DOHH2 (cell line): ENCODE data around the gene INO80.
"Not testable (repeated sequence)": the region's sequence is repeated elsewhere in the genome, so short reads cannot be mapped to it uniquely, and the experiment has no call there.

Source experiments
- H3F3A ChIP-seq: fragments of 200-600 bp; sonication (generic), shearing (Covaris generic); 2 replicates; pipeline ENCODE4 v1.6.0; 2016; ENCODE audit warnings: antibody characterized with exemption, mild to moderate bottlenecking; ENCODE audit not compliant: control insufficient read depth, insufficient read depth
- H3K27ac ChIP-seq: fragments of 200-600 bp; sonication (generic); 2 replicates; pipeline ENCODE4 v1.5.1; 2014; ENCODE audit warnings: low read depth, mild to moderate bottlenecking, low read length, moderate library complexity
- H3K27me3 ChIP-seq: fragments of 200-600 bp; sonication (generic); 2 replicates; pipeline ENCODE4 v1.6.1; 2014; ENCODE audit warnings: mild to moderate bottlenecking, low read length, mixed read lengths; ENCODE audit not compliant: control insufficient read depth
- H3K36me3 ChIP-seq: fragments of 200-600 bp; sonication (generic); 2 replicates; pipeline ENCODE4 v1.6.1; 2014; ENCODE audit warnings: mild to moderate bottlenecking, low read length, moderate library complexity, mixed read lengths; ENCODE audit not compliant: control insufficient read depth
- H3K4me1 ChIP-seq: fragments of 200-600 bp; sonication (generic); 2 replicates; pipeline ENCODE4 v1.6.1; 2014; ENCODE audit warnings: mild to moderate bottlenecking, low read length, mixed read lengths; ENCODE audit not compliant: control insufficient read depth
- H3K4me2 ChIP-seq: fragments of 200-600 bp; sonication (generic); 2 replicates; pipeline ENCODE4 v1.6.0; 2014; ENCODE audit warnings: mild to moderate bottlenecking, low read length, moderate library complexity
- H3K4me3 ChIP-seq: fragments of 200-600 bp; sonication (generic); 2 replicates; pipeline ENCODE4 v1.5.1; 2014; ENCODE audit warnings: mild to moderate bottlenecking, low read length, mixed read lengths
- H3K79me2 ChIP-seq: fragments of 200-600 bp; sonication (generic); 2 replicates; pipeline ENCODE4 v1.6.1; 2014; ENCODE audit warnings: mild to moderate bottlenecking, low read length, mixed read lengths; ENCODE audit not compliant: control insufficient read depth
- H3K9me2 ChIP-seq: fragments of 200-600 bp; sonication (generic); replicated peaks from 2 replicates; pipeline ENCODE4 v1.6.1; 2014; ENCODE audit warnings: mild to moderate bottlenecking, low read length, mixed read lengths; ENCODE audit not compliant: control insufficient read depth
- H3K9me3 ChIP-seq: fragments of 200-600 bp; sonication (generic); 2 replicates; pipeline ENCODE4 v1.6.1; 2014; ENCODE audit warnings: antibody characterized with exemption, low read length, mixed read lengths; ENCODE audit not compliant: control insufficient read depth, insufficient read depth
- H4K20me1 ChIP-seq: fragments of 200-600 bp; sonication (generic); 2 replicates; pipeline ENCODE4 v1.6.0; 2014; ENCODE audit warnings: low read depth, mild to moderate bottlenecking, antibody characterized with exemption, low read length, moderate library complexity; ENCODE audit not compliant: control insufficient read depth, insufficient read depth
- CTCF ChIP-seq: fragments of 200-600 bp; sonication (generic); IDR thresholded peaks from one replicate; pipeline ENCODE4 v1.5.1; 2014; ENCODE audit warnings: antibody characterized with exemption, mild to moderate bottlenecking, low read depth, low read length; ENCODE audit not compliant: poor library complexity, severe bottlenecking
- EZH2phosphoT487 ChIP-seq: fragments of 200-600 bp; sonication (generic); IDR thresholded peaks from 2 replicates; pipeline ENCODE4 v1.6.1; 2017; ENCODE audit warnings: borderline replicate concordance, mild to moderate bottlenecking, antibody characterized with exemption, low read length, moderate library complexity, mixed read lengths

Gene INO80

GRCh38 chr15:41079717-41080116, 36.4 kb downstream of the INO80 start:
- no peaks in the 10 kb centered on the region for H3K9me2 ChIP-seq
- no peak overlapping the region for H3K4me3 ChIP-seq
- no peak for TF ChIP-seq EZH2phosphoT487
- no peak for TF ChIP-seq CTCF
- peaks cover 10% of the 10 kb centered on the region for H3K4me1 ChIP-seq
- no peak overlapping the region for H3K27ac ChIP-seq
- H3K27me3 ChIP-seq = no peaks in the 10 kb centered on the region
- H3F3A ChIP-seq = no peaks in the 10 kb centered on the region
- H4K20me1 ChIP-seq = no peaks in the 10 kb centered on the region
- H3K36me3 ChIP-seq = peaks cover 84% of the 10 kb centered on the region
- H3K9me3 ChIP-seq = no peaks in the 10 kb centered on the region
- H3K4me2 ChIP-seq = no peak overlapping the region
- no peaks in the 10 kb centered on the region for H3K79me2 ChIP-seq

GRCh38 chr15:41078879-41079278, 37.2 kb downstream of the INO80 start:
- Histone ChIP-seq H3K4me1 (peaks cover 10% of the 10 kb centered on the region), H3K36me3 (peaks cover 87% of the 10 kb centered on the region)
- not testable (repeated sequence) for H3K27ac ChIP-seq, H3K27me3 ChIP-seq, H3K9me2 ChIP-seq, H3K9me3 ChIP-seq, H3K79me2 ChIP-seq, H4K20me1 ChIP-seq, H3F3A ChIP-seq, H3K4me2 ChIP-seq, H3K4me3 ChIP-seq

- H3K4me3 ChIP-seq = no peak overlapping the region
- H3K4me2 ChIP-seq = no peak overlapping the region
- no peaks in the 10 kb centered on the region; the same call in 1 of the 2 replicates for H3F3A ChIP-seq
- H3K79me2 ChIP-seq = no peaks in the 10 kb centered on the region
- H3K9me3 ChIP-seq = no peaks in the 10 kb centered on the region
- no peak overlapping the region for H3K27ac ChIP-seq
- no peak for TF ChIP-seq EZH2phosphoT487
- no peak for TF ChIP-seq CTCF
- no peaks in the 10 kb centered on the region for H3K27me3 ChIP-seq
- peaks cover 87% of the 10 kb centered on the region for H3K36me3 ChIP-seq
- H3K4me1 ChIP-seq = peaks cover 10% of the 10 kb centered on the region
- no peaks in the 10 kb centered on the region for H3K9me2 ChIP-seq
- H4K20me1 ChIP-seq = no peaks in the 10 kb centered on the region
Measured at GRCh38 chr15:41078125-41078524, 38.0 kb downstream of the INO80 start.

GRCh38 chr15:41073028-41073427, 43.1 kb downstream of the INO80 start:
- TF ChIP-seq CTCF (no peak), EZH2phosphoT487 (no peak)
- Histone ChIP-seq H3K9me3 (no peaks in the 10 kb centered on the region), H3K27me3 (no peaks in the 10 kb centered on the region)

More at GRCh38 chr15:41073028-41073427, 43.1 kb downstream of the INO80 start:
- Histone ChIP-seq H3K79me2 (no peaks in the 10 kb centered on the region), H3K36me3 (peaks cover 79% of the 10 kb centered on the region), H3F3A (no peaks in the 10 kb centered on the region; the same call in 1 of the 2 replicates), H3K4me3 (no peak overlapping the region), H3K4me1 (no peaks in the 10 kb centered on the region), H4K20me1 (no peaks in the 10 kb centered on the region), H3K27ac (no peak overlapping the region), H3K4me2 (no peak overlapping the region), H3K9me2 (no peaks in the 10 kb centered on the region)
